Right ventricle myocardium superior (tissue), 1 donor: ENCODE measurements around the gene LAMTOR4. TPM values are rescaled to one million over a fixed set of nuclear protein-coding genes. Genes with fewer than 3 reads are reported as not detected.
"Not testable (repeated sequence)": the region's sequence is repeated elsewhere in the genome, so short reads cannot be mapped to it uniquely, and the experiment has no call there.

Experiments used
- ATAC-seq: fragments of 200-7000 bp; cut with Tn5 transposase; one replicate; pipeline ENCODE4 v1.9.1; 2020; ENCODE audit warnings: mild to moderate bottlenecking; ENCODE audit not compliant: poor library complexity
- DNase-seq: peaks from one replicate; pipeline ENCODE4 v3.0.0-alpha.2; 2020
- intact Hi-C: fragments of 100-400 bp; cut with DNase I; formaldehyde crosslinking; loops from one replicate; pipeline ENCODE4 v1.11.2; 2022
- microRNA-seq: library from miRNA; unstranded; fragments of <30 nt; microRNA quantifications from one replicate; pipeline ENCODE4 v1.2.0, GENCODE V29; 2020
- total RNA-seq: library from RNA; stranded (reverse); fragmentation: NEBNext Ultra II Directional; extraction: Animal tissue kit (Norgen Biotek cat#: 25700); gene quantifications from one replicate; pipeline ENCODE4 v1.2.1, GENCODE V29; 2021
- donor health status: DM: no; HTN: yes; CAD: no; lungs with severe emphysema.

LAMTOR4 gene
- total RNA-seq, 1 donor from 2014 or later = 121 TPM

- intact Hi-C loops, ATAC-seq: not testable (repeated sequence)
These were observed 34.4 kb downstream of the LAMTOR4 start for GRCh38 chr7:100183090-100183489.

GRCh38 chr7:100185726-100186125, 37.0 kb downstream of the LAMTOR4 start:
- ATAC-seq = no peak
- intact Hi-C loops = no loop called here

More at GRCh38 chr7:100183090-100183489, 34.4 kb downstream of the LAMTOR4 start:
- DNase-seq = not testable (repeated sequence)

DNA sequence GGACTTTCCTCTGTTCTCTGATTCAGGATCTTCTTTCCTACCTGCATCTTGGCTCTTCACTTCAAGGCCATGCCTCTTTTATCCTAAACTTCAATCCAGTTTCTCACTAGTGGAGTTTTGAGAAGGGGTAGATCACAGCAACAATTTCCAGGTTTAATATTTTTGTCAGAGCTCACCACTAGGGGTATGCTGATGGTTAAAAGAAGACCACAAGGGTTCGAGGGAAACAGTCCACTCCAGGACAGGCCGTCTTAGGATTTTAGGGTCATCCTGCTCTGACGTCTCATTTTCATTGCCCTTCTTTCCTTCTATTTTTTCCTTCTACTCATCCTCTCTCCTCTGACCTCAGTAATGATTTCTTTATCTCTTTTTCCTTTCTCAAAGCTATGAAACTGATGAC, 40.3 kb downstream of the LAMTOR4 start:
- ATAC-seq = no peak
- DNase-seq = no peak
- intact Hi-C loops = no loop called here

More at GRCh38 chr7:100185726-100186125, 37.0 kb downstream of the LAMTOR4 start:
- no peak for DNase-seq

- DNase-seq = no peak
- no peak for ATAC-seq
- intact Hi-C loops = no loop called here
These were observed 41.5 kb downstream of the LAMTOR4 start for GRCh38 chr7:100190048-100190711.

DNA sequence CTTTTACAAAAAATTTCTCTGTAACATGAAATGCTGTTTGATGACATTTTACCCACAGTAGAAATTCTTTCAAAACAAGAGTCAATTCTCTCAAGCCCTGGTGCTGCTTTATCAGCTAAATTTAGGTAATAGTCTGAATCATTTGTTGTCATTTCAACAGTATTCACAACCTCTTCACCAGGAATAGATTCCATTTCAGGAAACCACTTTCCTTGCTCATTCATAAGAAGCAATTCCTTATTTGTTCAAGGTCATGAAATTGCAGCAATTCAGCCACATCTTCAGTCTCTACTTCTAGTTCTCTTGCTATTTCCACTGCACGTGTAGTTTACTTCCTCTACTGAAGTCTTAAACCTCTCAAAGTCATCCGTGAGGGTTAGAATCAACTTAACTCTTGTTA, 43.1 kb downstream of the LAMTOR4 start:
- intact Hi-C loops = no loop called here
- no peak for DNase-seq
- ATAC-seq = no peak

GRCh38 chr7:100192281-100192862, 43.7 kb downstream of the LAMTOR4 start:
- intact Hi-C loops, ATAC-seq: not testable (repeated sequence)

DNA sequence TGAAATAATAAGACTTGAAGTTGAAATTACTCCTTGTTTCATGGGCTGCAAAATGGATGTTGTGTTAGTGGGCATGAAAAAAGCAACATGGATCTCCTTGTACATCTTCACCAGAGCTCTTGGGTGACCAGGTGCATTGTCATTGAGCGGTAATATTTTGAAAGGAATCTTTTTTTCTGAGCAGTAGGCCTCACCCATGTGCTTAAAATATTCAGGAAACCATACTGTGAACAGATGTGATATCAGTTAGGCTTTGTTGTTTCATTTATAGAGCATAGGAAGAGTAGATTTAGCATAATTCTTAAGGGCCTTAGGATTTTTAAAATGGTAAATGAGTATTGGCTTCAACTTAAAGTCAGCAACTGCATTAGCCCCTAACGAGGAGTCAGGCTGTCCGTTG, 44.3 kb downstream of the LAMTOR4 start:
- DNase-seq (no peak), ATAC-seq (no peak)
- intact Hi-C loops = no loop called here

More at GRCh38 chr7:100192281-100192862, 43.7 kb downstream of the LAMTOR4 start:
- not testable (repeated sequence) for DNase-seq

DNA sequence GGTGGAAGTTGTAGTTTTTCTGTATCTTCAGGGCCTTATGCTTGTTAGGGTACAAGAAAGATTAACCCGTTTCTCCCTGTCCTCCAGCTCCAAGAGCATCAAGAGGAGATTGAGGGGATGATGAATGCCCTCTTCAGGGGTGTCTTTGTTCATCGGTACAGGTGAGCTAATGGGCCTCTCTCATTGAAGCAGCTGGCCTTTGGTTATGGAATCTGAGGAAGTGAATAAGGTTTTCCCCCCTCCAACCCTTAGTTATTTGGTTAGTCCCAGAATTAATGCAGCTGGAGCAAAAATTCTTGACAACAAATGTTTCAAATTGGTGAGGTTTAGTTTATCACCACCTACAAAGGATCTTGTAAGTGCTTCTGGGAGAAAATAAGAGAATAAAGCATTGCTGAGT, 46.5 kb downstream of the LAMTOR4 start:
- DNase-seq (no peak), ATAC-seq (no peak)
- intact Hi-C loops = no loop called here

- DNase-seq, intact Hi-C loops, ATAC-seq: not testable (repeated sequence)
These were observed 47.2 kb downstream of the LAMTOR4 start for GRCh38 chr7:100195901-100196322.

DNA sequence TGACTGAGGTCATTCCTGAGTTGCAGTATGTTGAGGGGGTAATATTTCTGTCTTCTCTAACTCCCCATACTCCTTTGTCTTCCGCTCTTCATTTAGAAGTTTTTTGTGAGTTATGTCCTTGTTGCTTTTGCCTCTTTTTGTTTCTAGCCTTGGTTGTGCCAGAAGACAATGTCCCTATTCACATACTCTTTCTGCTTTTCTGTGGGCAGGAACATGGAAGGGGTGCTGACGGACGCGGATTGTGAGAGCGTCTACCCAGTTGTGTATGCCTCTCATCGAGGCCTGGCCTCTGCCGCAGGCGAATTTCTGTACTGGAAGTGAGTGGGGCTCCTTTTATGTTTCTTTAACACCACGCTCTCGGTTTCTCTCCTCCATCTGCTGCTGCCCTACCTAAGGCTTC, 49.5 kb downstream of the LAMTOR4 start:
- DNase-seq (no peak), ATAC-seq (no peak)
- intact Hi-C loops = no loop called here

DNA sequence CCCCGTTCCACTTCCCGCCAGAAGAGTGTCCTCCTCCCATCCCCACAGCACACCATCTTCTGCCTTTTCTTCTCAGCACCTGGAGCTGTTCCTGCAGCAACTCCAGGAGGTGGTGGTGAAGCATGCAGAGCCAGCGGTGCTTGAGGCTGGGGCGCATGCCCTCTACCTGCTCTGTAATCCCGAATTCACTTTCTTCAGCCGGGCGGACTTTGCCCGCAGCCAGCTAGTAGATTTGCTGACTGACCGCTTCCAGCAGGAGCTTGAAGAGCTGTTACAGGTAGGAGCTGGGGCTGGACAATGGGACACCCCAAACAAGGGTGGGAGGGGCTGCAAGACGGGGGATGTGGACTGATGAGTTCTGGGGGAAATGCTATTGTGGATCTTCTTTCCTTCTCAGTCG, 52.0 kb downstream of the LAMTOR4 start:
- DNase-seq = no peak
- no peak for ATAC-seq
- intact Hi-C loops = no loop called here

Small RNA genes lying within 50 kb of the gene (microRNA-seq; reads per million reads assigned to microRNA genes)
- gene MIR4658 = not detected

Other genes starting within 250 kb of the LAMTOR4 start
- gene TRIM4, start 229.4 kb upstream of the LAMTOR4 start, total RNA-seq = 6.9 TPM
- 0.19 TPM for gene GJC3, start 219.3 kb upstream of the LAMTOR4 start, total RNA-seq
- gene AZGP1, start 172.9 kb upstream of the LAMTOR4 start, total RNA-seq = 113 TPM
- gene ZKSCAN1, start 133.3 kb upstream of the LAMTOR4 start, total RNA-seq = 30.3 TPM
- gene ZSCAN21, start 99.1 kb upstream of the LAMTOR4 start, total RNA-seq = 6.9 TPM
- gene ZNF3, start 67.2 kb upstream of the LAMTOR4 start, total RNA-seq = 12.0 TPM
- gene COPS6, start 59.9 kb upstream of the LAMTOR4 start, total RNA-seq = 107 TPM
- 21.6 TPM for gene MCM7, start 47.5 kb upstream of the LAMTOR4 start, total RNA-seq
- 13.4 TPM for gene AP4M1, start 47.3 kb upstream of the LAMTOR4 start, total RNA-seq
- 35.8 TPM for gene TAF6, start 29.6 kb upstream of the LAMTOR4 start, total RNA-seq
- 9.5 TPM for gene CNPY4, start 29.3 kb upstream of the LAMTOR4 start, total RNA-seq
- gene MBLAC1, start 22.0 kb upstream of the LAMTOR4 start, total RNA-seq = 2.6 TPM
- gene TRAPPC14, start 9.8 kb downstream of the LAMTOR4 start, total RNA-seq = 7.5 TPM
- 1.7 TPM for gene GAL3ST4, start 19.7 kb downstream of the LAMTOR4 start, total RNA-seq
- 0.13 TPM for gene GPC2, start 28.5 kb downstream of the LAMTOR4 start, total RNA-seq
- gene STAG3, start 29.0 kb downstream of the LAMTOR4 start, total RNA-seq = 0.94 TPM
- gene PVRIG, start 71.0 kb downstream of the LAMTOR4 start, total RNA-seq = not detected
- gene SPDYE3, start 158.8 kb downstream of the LAMTOR4 start, total RNA-seq = not detected
- 8.8 TPM for gene PILRB, start 209.2 kb downstream of the LAMTOR4 start, total RNA-seq
- 3.6 TPM for gene PILRA, start 224.6 kb downstream of the LAMTOR4 start, total RNA-seq